Central memory CD4-positive, alpha-beta T cell (primary cell): ENCODE results near the gene ATE1.
"Not testable (repeated sequence)": the region's sequence is repeated elsewhere in the genome, so short reads cannot be mapped to it uniquely, and the experiment has no call there.

ENCODE experiments used
- DNase-seq: peaks from one replicate; pipeline ENCODE4 v3.0.0; 2022

The ATE1 gene

DNA sequence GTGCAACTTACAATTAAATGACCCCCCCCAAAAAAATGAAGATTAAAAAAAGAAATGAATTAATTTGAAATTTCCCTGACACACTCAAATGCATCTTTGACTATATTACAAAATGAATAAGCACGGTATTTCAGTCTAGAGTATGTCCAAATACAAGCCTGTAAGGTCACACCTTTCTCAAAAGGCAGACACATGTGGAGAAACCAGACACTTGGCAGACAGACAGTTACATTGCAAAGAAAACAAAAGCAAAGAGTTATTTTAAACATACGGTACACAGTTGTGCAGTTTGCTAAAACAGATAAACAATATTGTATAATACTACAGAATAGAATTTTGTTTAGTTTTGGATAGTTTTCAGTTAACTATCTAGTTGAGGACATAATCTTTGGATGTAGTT, 153.0 kb downstream of the ATE1 start:
- no peak for DNase-seq

DNA sequence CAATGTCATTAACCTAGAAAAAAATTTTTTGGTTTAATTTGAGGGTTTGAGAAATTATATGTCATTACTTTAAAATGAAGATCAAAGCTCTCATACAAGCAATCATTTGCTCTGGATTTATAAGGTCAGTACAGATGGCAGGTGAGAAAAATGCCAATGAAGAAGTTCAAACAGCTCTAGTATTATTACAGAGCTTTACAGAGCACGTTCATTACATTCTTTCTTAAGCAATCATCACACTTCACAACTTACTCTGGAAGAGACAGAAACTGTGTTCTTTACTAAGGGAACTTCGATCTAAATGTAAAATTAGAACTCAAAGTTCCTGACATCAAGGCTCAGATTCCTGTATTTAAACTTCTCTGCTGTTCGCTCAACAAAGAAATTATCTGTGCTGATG, 153.4 kb downstream of the ATE1 start:
- DNase-seq, result no peak

DNA sequence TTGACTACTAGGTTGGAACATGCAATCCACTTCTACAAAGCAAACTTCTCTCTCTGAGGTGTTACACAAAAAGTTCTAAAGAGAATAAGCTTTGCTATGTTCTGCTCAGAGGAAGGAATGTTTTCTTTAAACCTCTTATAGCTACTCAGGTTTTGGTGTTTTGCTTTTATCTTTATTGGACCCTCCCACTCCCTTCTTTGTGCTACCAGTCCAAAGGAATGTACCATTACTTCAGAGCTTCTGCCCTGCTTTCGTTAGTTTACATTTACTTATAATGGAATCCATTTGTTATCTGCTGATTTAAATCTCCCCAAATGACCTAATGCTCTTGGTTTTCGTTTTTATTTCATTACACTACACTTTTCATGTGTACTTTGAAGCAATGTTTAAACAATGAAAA, 154.9 kb downstream of the ATE1 start:
- DNase-seq, result no peak

DNA sequence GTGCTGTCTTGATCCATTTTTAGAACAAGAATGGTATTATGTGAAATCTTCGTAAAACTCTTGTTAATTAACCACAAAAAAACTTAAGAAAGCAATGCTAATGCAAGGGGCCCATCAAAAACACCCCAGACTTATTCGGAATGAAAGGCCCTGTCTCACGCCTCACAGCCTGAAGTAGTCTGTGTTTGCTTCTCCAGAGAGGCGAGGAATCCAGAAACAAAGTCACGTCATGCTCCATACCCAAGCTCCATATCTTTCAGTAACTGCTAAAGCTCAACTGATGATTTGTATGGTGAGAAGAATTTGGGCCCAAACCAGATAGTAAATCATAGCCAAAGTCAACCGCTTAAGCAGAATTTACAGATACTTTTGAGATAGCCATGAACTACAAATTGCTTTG, 155.4 kb downstream of the ATE1 start:
- no peak for DNase-seq

DNA sequence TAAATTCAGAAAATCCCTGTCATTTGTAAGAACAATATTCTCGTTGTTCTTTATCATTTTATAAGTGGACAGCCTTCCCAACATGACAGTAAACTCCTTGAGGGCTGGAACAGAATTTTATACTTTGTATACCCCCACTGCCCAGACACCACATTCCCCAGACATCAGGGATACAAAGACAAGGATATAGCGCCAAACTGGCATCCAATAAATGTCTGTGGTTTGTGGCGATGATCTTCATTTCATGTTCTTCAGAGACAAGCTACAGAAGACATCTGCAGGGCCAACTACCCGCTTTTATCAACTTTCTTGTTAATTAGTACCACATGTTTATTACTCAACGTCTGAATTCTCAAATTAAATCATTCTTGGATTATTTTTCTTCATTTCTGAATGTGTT, 155.9 kb downstream of the ATE1 start:
- no peak for DNase-seq

DNA sequence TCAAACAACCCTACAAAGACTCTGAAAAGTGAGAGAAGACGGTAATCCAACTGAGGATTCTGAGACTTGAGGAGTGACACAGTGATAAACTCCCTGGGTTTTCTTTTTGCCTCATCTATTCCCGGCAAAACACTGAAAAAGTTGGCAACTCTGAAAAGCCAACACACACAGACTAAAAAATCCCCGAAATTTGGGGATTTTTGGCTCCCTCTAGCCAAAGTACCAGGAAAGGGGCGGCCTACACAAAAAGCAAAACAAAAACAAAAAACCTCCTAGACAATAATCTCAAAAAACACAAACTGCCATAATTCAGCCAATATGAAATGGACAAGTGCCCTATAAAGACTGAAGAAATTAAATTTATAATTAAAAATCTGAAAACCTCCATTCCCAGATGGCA, 161.4 kb downstream of the ATE1 start:
- no peak for DNase-seq

DNA sequence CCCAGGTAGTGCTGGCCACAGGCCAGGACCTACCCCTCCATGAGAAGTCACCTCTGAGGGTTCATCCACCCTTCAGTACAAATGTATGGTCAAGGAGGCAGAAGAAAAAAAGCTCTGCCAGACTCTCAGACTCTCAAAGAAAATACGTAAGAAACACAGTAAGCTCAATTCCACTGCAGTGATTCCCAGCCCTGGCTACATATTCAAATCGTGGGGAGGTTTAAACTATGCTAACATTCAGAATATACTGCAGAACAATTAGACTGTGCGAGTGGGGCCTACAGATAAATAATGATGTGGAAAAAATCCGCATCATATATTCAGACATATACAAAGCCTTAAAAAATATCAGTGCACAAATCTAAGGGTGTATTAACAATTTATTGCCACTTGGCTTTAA, 162.6 kb downstream of the ATE1 start:
- DNase-seq, result no peak

DNA sequence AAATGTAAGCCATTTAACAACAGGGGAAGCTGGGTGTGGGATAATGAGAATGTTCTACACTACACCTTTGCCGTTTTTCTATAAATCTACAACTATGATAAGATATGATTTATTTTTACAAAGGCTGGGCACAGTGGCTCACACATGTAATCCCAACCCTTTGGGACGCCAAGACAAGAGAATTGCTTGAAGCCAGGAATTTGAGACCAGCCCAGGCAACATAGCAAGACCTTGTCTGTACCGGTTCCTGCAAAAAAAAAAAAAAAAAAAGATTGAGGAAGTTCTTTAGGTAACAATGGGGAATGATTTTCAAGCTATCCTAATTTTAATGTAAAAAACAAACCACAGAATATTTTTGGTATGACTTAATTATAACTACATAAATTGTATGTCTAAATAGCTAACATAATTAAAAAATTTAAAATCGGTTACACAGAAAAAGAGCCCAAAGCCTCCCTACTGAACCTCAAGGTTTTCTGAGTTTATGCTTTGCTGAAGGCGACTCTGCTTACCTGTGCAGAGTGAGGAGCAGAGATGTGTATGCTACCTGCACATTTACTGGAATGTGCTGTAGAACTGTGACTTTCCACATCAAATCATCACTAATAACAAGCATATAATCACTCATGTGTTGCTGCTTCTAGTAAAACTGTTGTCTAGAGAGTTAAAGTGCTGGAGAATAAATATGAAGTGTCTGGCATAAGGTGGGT, 163.4 kb downstream of the ATE1 start:
- DNase-seq, result no peak

DNA sequence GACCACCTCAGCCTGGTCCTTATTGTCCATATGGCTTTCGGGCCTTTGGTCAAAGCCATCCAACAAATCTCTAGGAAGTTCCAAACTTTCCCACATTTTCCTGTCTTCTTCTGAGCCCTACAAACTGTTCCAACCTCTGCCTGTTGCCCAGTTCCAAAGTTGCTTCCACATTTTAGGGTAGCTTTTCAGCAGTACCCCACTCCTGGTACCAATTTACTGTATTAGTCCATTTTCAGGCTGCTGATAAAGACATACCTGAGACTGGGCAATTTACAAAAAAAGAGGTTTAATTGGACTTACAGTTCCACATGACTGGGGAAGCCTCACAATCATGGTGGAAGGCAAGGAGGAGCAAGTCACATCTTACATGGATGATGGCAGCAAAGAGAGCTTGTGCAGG, 170.6 kb downstream of the ATE1 start:
- DNase-seq, result not testable (repeated sequence)

DNA sequence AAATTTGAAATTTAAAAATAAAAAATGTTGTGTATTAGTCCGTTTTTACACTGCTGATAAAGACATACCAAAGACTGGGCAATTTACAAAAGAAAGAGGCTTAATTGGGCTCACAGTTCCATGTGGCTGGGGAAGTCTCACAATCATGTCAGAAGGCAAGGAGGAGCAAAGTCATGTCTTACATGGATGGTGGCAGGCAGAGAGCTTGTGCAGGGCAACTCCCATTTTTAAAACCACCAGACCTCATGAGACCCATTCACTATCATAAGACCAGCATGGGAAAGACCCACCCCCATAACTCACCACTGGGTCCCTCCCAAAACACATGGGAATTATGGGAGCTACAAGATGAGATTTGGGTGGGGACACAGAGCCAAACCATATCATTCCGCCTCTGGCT, 172.3 kb downstream of the ATE1 start:
- not testable (repeated sequence) for DNase-seq

DNA sequence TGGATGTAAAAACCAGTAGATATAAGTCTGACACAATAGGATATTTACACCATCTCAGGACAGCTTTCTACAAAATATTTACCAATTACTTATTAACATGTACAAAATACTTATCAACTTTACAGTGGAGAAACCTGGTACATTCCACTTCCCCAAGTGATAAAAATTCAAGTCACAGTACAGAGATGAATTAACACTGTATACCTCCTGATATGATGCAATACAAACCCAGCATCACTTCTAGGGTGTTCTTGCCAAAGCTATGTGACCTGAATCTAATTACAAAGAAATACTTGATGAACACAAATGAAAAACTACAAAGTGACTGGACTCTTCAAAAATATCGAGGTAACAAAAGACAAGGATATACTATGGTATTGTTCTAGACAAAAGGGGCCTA, 173.2 kb downstream of the ATE1 start:
- no peak for DNase-seq

DNA sequence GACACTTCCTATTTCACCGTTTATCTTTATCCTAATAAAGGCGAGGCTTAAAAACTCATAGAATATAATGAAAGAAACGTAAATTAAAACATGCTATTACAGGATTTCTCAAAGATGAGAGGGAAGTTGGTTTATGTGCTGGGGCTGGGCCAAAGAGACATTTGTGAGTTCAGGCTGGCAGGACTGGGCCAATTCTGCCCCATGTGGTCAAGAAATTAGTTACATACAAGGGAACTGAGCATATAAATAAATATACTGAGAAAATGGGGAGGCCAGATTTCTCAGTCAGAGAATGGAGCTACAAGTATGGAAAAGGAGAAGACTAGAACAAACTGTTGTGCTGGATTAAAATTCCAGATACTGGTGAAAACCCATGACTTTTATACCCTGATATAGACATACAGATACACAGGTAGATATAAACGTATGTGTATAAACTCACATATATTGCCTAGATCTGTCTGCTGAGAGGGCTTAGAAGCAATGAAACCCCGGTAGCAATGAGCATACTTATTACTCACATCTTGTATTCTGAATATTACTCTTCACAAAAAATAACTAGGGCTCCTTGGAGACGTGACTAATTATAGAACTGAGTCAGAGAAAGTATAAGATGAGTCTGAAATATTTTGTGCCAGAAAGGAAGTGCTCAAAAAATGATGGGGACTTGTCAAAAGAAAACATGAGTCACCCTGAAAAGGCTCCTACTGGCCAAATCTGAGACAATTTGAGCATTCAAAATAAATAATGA, 173.9 kb downstream of the ATE1 start:
- DNase-seq, result no peak

DNA sequence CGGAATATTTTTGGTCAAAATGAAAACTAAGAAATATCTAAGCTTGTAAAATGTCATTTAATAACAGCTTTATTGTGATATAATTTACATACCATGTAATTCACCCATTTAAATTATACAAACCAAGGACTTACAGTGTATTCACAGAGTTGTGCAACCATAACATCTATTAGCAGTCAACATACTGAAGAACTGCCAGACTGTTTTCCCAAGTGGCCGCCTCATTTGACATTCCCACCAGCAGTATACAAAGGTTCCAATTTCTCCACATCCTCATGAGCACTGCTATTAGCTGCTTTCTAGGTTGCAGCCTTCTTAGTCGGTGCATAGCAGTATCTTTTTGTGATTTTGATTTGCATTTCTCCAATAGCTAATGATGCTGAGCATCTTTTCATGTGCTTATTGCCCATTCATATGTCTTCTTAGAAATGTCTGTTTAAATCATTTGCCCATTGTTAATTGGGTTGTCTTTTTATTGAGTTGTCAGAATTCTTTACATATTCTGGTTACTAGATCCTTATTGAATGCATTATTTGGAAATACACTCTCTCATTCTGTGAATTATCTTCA, 176.6 kb downstream of the ATE1 start:
- DNase-seq, result no peak

DNA sequence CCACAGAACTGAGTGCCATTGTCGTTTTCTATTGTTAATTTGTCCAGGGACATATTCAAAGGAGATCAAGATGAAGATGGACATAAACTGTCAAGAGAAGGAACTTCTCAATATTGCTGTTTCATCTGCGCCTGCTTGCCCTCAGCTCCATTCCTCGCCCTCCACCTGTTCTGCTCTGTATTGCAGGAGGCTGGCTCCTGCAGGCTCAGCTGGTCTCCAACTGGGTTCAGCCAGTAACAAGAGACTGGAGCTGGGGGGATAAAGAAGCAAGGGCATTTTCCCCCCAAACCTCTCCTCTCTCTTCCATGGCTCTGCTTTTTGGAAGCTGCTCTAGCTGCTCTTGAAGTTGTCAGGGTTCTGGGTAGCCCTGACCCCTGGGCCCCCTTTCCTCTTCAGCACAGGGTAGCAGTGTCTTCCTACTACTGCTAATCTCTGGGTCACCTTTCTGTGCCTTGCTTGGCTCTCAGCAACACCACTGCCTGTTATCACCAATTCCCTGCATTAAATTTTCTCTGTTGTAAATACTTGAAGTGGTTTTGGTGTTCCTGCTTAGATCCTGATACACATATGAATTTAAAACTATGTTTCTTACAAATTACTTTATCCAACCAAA, 180.6 kb downstream of the ATE1 start:
- DNase-seq, result no peak

DNA sequence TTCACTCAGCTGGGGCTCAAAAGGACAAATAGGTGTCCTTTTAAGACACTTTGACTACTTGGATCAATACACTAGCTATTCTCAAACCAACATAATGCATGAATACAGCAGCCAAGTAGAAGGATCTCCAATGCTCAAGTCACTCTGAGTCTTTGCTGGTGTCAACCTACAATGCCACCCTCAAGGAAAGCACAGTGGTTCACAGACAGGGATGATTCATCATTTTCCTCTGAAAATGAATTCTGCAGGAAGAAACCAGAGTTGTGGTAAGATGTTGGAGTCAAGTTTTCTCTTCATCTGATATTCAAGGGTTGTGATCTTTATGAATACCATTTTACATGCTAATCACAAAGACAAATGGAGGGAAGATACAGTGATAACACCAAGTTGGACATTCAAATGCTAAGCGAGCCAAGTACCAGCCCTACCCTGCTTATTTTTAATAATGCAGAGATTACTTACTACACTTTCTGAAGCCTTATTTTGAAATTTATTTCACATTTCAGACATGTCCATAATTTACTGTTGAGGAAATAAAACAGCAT, 186.5 kb downstream of the ATE1 start:
- DNase-seq, result no peak

DNA sequence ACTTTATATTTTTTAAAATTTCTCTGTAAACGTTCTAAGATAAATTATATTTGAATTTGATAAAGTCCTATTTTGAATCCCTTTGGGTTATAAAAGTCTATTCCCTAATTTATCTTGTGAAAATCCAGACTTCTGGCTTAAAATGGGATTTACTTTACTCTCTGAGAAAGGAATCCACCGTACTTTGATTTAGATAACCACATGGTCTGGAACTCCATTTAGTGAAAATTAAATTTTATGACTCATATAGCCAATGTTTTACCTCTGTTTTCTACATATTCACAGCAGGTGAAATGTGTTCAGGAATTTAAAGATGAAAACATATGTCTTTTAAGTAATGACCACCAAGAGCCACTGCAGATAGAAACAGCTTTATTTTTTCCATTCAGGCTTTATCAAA, 187.8 kb downstream of the ATE1 start:
- no peak for DNase-seq

DNA sequence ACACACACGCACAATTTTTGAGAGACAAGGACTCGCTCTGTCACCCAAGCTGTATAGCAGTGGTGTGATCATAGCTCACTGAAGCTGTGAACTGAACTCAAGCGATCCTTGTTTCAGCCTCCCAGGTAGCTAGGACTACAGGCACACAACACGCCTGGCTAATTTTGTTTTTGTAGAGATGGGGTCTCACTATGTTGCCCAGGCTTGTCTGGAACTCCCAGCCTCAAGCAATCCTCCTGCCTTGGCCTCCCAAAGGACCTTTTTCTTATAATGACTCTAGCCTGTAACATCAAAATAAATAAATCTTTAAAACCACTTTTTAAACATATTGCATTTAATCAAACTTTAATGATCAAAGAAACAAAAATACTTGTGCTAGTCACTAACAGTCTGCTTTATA, 188.7 kb downstream of the ATE1 start:
- no peak for DNase-seq

DNA sequence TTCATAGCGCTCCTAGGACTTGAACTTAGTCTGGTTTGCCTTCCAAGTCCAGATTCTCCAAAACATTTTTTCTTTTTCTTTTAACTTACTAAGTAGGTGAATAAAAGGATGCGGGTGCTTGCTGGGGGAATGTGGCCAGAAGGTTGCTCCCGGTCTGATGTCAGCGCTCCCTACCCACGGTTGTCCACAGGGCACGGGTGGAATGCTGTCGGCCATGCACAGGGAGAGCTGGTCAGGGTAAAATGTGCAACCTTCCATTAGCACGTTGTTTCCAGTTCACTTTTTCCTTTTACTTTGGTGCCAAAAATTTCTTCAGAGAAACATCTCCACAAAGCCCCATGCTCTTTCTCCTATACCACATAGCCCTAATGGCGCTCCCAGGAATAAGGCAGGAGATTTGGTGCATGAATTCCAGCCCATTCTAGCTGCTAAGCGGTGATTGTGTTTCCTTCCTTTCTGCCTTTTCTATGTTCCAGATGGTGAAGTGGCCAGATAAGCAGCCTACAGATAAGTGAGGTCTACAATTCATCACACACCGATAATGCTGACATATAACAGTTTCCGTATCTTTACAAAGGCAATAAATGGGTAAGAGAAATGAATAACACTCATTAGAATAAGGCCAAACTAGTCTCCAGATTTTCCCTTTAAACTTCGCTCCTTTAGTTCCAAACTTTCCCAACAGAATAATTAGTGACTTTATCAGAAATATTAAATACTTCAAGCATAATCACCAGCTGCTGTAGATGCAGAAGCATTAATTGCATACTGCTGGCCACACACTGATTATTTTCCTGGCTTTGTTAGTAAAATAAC, 191.3 kb downstream of the ATE1 start:
- no peak for DNase-seq

DNA sequence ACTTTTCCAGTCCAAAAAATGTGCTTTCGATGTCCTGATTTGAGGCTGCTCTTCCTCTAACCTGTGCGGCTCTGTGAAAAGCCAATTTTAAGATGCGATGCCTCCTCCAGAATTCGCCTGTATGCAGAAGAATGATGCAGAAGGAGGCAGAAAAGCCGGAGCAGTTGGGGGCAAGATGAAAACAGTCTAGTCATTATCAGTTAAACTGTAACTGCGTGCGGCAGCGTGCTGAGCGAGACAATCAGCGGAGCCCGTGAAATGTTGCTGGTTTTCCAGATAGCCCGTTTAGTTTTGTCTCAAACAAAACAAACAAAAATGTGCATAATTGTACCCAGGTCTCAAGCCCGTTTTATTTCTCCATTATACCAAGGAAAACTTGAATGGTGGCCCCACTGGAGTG, 192.6 kb downstream of the ATE1 start:
- DNase-seq, result no peak

DNA sequence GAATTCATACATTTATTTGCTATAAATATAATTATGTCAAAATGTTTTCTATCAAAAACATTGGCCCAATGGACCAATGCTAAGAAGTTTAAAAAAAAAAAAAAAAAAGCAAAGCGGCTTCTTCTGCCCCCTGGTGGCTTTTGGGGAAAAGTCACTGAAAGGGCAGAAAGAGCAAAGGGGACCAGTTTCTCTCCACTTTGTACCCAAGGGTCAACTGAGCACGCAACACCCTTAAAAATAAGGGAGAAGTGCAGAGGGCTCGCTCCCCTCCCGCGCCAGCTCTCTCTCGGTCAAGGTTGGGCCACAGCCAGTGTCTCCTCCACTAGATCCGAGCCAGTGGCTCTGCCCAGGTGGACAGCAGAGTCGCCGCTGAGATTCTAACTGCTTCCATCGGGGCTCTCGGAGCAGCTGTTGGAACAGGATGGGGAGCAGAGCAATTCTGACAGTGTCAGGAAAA, 193.2 kb downstream of the ATE1 start:
- DNase-seq, result no peak

DNA sequence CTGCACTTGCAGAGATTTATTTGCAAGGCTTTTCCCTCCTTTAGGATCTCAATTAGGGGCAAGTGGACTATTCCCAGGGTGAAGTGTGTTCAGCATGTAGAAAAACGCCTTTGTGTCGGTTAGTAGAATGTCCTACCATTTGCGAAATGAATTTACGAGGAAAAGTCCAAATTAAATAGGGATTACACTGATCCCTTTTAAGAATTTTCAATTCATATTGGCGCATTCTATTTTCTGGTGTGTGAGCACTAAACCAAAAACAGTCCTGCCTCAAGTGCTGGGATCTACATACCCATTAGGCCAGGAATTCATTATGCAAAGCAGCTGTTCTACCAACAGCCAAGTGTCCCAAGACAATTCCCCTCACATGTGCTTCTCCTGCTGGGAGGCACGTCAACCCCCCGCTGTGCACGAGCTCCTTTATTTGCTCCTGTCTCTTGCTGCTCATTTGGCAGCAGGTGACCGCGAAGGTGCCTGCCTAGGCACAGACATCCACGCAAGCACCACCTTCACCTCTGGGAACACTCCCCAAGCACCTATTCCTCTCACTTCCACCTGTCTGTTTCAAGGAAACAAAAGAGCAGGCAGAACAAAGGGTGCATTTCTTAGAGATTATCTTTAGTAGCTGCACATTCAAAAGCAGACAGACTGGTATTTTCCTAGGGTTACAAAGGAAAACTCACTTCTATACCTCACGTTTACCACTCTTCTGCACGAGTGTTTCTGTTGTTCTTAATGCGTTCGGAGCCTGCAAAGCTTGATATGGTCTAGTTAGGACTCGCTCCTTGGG, 195.0 kb downstream of the ATE1 start:
- no peak for DNase-seq

DNA sequence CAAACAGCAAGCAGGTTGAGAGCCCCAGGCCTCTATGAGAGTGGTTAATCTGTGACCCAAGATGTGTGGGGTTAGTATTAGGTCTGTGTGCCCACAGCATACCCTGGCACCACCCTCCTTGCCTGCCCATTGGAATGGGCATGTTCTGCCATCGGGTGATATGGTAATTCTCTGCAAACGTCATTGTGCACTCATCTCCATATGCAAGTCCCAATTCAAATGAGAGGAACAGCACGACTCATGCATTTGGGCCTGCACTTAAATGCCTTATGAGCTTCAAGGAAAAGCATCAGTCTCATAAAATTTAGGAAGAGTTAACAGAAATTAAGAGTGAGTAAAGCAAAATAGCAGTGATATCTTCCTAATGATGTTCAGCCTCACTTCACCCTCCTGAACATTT, 195.7 kb downstream of the ATE1 start:
- no peak for DNase-seq
